Brain microvascular endothelial cell (primary cell): ENCODE results near the gene ZNF260.
"Not testable (repeated sequence)": the region's sequence is repeated elsewhere in the genome, so short reads cannot be mapped to it uniquely, and the experiment has no call there.

Experiments used
- DNase-seq: peaks from one replicate; pipeline ENCODE4 v3.0.0-alpha.2; 2020
- H3K27ac ChIP-seq: fragments of 250-450 bp; sonication (Bioruptor Pico); 2 replicates; pipeline ENCODE4 v1.5.1; 2020; ENCODE audit warnings: mild to moderate bottlenecking, moderate library complexity
- H3K27me3 ChIP-seq: fragments of 250-450 bp; sonication (Bioruptor Pico); replicated peaks from 2 replicates; pipeline ENCODE4 v1.5.1; 2020; ENCODE audit warnings: mild to moderate bottlenecking
- H3K36me3 ChIP-seq: fragments of 250-450 bp; sonication (Bioruptor Pico); replicated peaks from 2 replicates; pipeline ENCODE4 v1.5.1; 2020; ENCODE audit warnings: mild to moderate bottlenecking
- H3K4me3 ChIP-seq: 2 replicates; pipeline ENCODE4 v1.5.1; 2011; ENCODE audit warnings: low read depth, mild to moderate bottlenecking, control low read depth, low read length, moderate library complexity
- in situ Hi-C: cut with HindIII; loops from 2 replicates; pipeline ENCODE4 v1.10.0; 2017; ENCODE audit warnings: low sequenced_read_pairs, low pct_ligation_motif_present
- TF ChIP-seq, protein P1 (sequence below): IDR thresholded peaks from 2 replicates; pipeline ENCODE4 v1.5.1; 2011; ENCODE audit warnings: low read depth, mild to moderate bottlenecking, moderate library complexity, low read length, control low read depth, inconsistent platforms; ENCODE audit errors: missing control alignments

The ZNF260 gene

DNA sequence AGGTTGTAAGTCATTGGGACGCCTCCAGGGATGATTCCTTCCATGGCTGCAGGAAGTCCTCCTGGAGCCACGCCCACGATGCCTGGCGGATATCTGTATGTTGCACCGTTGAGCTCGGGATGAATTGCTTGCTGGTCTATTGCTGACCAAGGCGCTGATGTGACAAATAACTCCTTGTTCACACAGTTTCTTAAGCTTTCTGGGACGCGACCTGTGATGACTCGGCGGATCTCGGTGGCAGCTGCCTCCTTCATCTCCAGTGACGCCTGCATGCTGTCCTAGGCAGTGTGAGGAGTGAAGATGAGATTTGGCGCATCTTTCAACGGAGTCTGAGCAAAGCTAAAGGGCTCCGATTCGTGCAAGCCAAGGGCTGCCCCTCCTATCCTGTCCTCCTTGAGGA lies 31.1 kb downstream of the ZNF260 start:
- in situ Hi-C loops, result no loop called here
- Histone ChIP-seq H3K4me3 (no peak overlapping the region), H3K27ac (no peak overlapping the region), H3K36me3 (no peaks in the 10 kb centered on the region), H3K27me3 (no peaks in the 10 kb centered on the region)
- DNase-seq, result no peak
- TF ChIP-seq, protein P1, sequence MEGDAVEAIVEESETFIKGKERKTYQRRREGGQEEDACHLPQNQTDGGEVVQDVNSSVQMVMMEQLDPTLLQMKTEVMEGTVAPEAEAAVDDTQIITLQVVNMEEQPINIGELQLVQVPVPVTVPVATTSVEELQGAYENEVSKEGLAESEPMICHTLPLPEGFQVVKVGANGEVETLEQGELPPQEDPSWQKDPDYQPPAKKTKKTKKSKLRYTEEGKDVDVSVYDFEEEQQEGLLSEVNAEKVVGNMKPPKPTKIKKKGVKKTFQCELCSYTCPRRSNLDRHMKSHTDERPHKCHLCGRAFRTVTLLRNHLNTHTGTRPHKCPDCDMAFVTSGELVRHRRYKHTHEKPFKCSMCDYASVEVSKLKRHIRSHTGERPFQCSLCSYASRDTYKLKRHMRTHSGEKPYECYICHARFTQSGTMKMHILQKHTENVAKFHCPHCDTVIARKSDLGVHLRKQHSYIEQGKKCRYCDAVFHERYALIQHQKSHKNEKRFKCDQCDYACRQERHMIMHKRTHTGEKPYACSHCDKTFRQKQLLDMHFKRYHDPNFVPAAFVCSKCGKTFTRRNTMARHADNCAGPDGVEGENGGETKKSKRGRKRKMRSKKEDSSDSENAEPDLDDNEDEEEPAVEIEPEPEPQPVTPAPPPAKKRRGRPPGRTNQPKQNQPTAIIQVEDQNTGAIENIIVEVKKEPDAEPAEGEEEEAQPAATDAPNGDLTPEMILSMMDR, result no peak

DNA sequence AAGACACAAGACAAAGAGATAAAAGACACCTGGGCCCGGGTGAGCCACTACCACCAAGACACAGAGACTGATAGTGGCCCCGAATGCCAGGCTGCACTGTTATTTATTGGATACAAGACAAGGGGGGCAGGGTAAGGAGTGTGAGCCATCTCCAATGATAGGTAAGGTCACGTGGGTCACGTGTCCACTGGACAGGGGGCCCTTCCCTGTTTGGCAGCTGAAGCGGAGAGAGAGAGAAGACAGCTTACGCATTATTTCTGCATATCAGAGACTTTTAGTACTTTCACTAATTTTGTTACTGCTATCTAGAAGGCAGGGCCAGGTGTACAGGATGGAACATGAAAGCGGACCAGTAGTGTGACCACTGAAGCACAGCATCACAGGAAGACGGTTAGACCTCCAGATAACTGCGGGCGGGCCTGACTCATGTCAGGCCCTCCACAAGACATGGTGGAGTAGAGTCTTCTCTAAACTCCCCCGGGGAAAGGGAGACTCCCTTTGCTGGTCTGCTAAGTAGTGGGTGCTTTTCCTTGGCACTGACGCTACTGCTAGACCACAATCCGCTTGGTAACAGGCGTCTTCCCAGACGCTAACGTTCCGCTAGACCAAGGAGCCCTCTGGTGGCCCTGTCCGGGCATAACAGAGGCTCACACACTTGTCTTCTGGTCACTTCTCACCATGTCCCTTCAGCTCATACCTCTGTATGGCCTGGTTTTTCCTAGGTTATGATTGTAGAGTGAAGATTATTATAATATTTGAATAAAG lies 35.2 kb downstream of the ZNF260 start:
- in situ Hi-C loops, H3K4me3 ChIP-seq, H3K27ac ChIP-seq, H3K36me3 ChIP-seq, H3K27me3 ChIP-seq: not testable (repeated sequence)
- TF ChIP-seq, protein P1, result peak; percentile 70
- peak; percentile 56 for DNase-seq

DNA sequence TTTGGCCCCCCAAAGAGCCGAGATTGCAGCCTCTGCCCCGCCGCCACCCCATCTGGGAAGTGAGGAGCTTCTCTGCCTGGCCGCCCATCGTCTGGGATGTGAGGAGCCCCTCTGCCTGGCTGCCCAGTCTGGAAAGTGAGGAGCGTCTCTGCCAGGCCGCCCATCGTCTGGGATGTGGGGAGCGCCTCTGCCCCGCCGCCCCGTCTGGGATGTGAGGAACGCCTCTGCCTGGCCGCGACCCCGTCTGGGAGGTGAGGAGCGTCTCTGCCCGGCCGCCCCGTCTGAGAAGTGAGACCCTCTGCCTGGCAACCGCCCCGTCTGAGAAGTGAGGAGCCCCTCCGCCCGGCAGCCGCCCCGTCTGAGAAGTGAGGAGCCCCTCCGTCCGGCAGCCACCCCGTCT lies 37.2 kb downstream of the ZNF260 start:
- H3K27me3 ChIP-seq, H3K36me3 ChIP-seq, DNase-seq, H3K4me3 ChIP-seq, H3K27ac ChIP-seq, in situ Hi-C loops: not testable (repeated sequence)

DNA sequence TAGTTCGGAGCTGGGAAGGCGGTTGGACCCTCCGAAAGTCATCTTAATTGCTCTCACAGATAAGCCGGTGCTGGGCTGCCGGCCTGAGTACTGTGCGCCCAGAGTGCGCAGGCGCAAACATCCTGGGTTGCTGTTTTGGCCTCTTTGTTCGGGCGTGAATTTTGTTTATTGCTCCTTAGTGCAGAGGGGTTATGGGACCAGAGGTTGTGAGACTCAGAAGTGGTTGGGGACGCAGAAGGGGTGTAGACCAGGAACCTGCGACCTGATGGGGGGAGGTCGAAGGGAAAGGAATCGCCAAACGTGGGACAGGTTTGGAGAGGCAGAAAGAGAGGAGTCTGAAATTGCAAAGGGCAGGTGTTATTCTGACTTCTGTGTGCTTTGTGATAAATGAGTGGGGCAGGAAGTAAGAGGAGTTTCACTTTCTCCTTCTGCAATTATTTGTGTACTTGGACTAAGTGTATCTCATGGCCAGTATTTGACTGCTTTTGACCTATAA lies 38.1 kb downstream of the ZNF260 start:
- in situ Hi-C loops, result no loop called here
- H3K4me3 ChIP-seq, result peak overlapping the region; percentile 89
- peak overlapping the region; percentile 94 for H3K27ac ChIP-seq
- peak; percentile 96 for DNase-seq
- no peaks in the 10 kb centered on the region for H3K36me3 ChIP-seq
- H3K27me3 ChIP-seq, result no peaks in the 10 kb centered on the region
- TF ChIP-seq, protein P1, result no peak

DNA sequence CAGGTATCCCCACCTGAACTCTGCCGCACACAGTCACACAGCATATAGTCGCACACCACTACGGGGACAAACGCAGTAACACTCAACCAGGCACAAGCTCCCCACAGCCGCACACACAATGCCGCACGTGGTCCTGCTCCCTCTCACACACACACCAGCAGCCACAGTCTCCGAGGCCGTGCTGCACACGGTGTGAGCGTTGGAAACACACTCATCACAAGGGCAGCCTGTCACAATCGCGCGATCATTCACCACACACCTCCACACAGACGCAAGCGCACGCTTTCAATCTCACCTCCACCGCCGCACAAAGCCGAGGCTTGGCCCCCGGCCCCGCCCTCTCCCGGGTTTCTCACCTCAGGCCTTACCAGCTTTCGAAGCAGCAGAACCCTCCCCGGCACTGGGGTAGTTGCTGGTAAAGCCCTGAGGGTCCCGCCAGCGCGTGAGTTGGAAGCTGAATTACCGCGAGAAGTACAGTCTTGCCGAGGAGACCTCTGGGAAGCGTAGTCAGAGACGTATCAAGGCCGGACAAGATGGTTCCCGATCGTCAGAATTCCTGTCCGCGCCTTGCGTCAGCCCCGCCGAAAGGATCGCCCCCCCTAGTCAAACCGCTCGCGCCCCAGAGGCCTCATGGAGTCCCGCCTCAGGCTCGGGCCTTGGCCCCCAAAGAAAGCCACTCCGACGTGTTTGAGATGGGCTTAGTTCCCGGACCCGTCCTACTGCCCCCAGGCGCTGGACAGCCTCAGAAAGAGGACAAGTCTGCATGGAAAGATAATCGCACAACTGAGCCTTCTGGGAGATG lies 38.8 kb downstream of the ZNF260 start, which contains the start of gene ZNF566:
Gene ZNF566, minus strand, starts transcription at position 444 of the 802 bp plus-strand sequence. CDS start 13,004 bp downstream, outside the sequence.
- DNase-seq, result peak; percentile 96
- in situ Hi-C loops, result no loop called here

DNA sequence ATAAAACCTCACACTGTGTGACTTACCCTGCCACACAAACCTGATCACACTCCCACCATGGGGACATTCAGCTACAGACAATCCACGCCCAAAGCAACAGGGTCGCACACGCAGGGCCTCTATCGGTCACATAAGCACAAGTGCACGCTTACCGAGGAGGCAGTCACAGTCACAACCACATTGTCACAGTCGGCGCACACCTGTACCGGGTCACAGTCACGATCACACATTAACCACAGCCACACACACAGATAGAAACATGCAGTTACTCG lies 39.3 kb downstream of the ZNF260 start:
- Histone ChIP-seq H3K27ac (peak overlapping the region; percentile 94), H3K27me3 (no peaks in the 10 kb centered on the region), H3K36me3 (no peaks in the 10 kb centered on the region), H3K4me3 (peak overlapping the region; percentile 89)
- TF ChIP-seq, protein P1, result no peak
- DNase-seq, result peak; percentile 3
- in situ Hi-C loops, result no loop called here

More for the DNA sequence above, 38.8 kb downstream of the ZNF260 start, which contains the start of gene ZNF566:
- TF ChIP-seq, protein P1, result peak; percentile 25
- Histone ChIP-seq H3K36me3 (no peaks in the 10 kb centered on the region), H3K27me3 (no peaks in the 10 kb centered on the region), H3K27ac (peak within 1 kb of the TSS; percentile 94), H3K4me3 (peak within 1 kb of the TSS; percentile 89)
